OCI-LY3 (cell line): ENCODE results near the gene MROH8.

Experiments used
- CTCF ChIP-seq: fragments of 200-600, 300-600 bp; sonication (generic); IDR thresholded peaks from 2 replicates; pipeline ENCODE4 v1.5.1; 2014; ENCODE audit warnings: antibody characterized with exemption, low read length, low read depth
- EZH2phosphoT487 ChIP-seq: fragments of 200-600 bp; shearing (Covaris generic); IDR thresholded peaks from 2 replicates; pipeline ENCODE4 v1.6.1; 2018; ENCODE audit warnings: antibody characterized with exemption, mixed run types, low read depth

GRCh38 chr20:37165031-37165430 is 14.3 kb downstream of the MROH8 start:
- TF ChIP-seq CTCF (no peak), EZH2phosphoT487 (no peak)
